Mucosa of descending colon (tissue), 3 donors: Measurements from ENCODE around the gene FOXL3. TPM values are rescaled to one million over a fixed set of nuclear protein-coding genes. Genes with fewer than 3 reads are reported as not detected.

Experiments
- ATAC-seq: fragments of 200-7000 bp; cut with Tn5 transposase; one replicate; pipeline ENCODE4 v1.9.1; 2020; ENCODE audit warnings: mild to moderate bottlenecking, moderate library complexity
- DNase-seq, 3 donors: peaks; one replicate each; pipeline ENCODE4 v3.0.0-alpha.2; 2020
- H3K36me3 ChIP-seq: fragments of 200-600 bp; one replicate; pipeline ENCODE4 v1.8.0; 2021; ENCODE audit warnings: low read depth, mild to moderate bottlenecking
- H3K4me1 ChIP-seq: fragments of 200-600 bp; one replicate; pipeline ENCODE4 v1.8.0; 2021; ENCODE audit warnings: low read depth, mild to moderate bottlenecking
- H3K4me3 ChIP-seq: fragments of 200-600 bp; one replicate; pipeline ENCODE4 v1.8.0; 2021; ENCODE audit warnings: mild to moderate bottlenecking
- H3K9me3 ChIP-seq: fragments of 200-600 bp; one replicate; pipeline ENCODE4 v1.8.0; 2021; ENCODE audit warnings: mild to moderate bottlenecking
- intact Hi-C, 2 donors: fragments of 100-400 bp; cut with DNase I in 1 of 2; cut with micrococcal nuclease in 1 of 2; formaldehyde crosslinking; loops; one replicate each; pipeline versions ENCODE4 v1.11.0 to v1.11.1; 2022; cut with DNase I, micrococcal nuclease
- total RNA-seq, 3 donors: library from RNA; stranded (reverse); fragmentation: NEBNext Ultra II Directional in 2 of 3; extraction: Animal tissue kit (Norgen Biotek cat#: 25700) in 2 of 3; gene quantifications; one replicate each; pipeline versions ENCODE4 v1.2.1 to v1.2.4, GENCODE V29; 2021 to 2023
- TF ChIP-seq, protein P1 (sequence below): fragments of 200-600 bp; IDR thresholded peaks from one replicate; pipeline ENCODE4 v1.8.0; 2022; ENCODE audit warnings: antibody characterized with exemption, mild to moderate bottlenecking
- donor health status: DM: no; HTN: no; CAD: no; lungs with moderate emphysema.
- donor health status: DM: no; HTN: no; CAD: no.
- donor health status: DM: no; HTN: yes; CAD: no.

FOXL3 gene
- total RNA-seq, 3 donors from 2014 or later, result 0.43 TPM; not detected in 2

DNA sequence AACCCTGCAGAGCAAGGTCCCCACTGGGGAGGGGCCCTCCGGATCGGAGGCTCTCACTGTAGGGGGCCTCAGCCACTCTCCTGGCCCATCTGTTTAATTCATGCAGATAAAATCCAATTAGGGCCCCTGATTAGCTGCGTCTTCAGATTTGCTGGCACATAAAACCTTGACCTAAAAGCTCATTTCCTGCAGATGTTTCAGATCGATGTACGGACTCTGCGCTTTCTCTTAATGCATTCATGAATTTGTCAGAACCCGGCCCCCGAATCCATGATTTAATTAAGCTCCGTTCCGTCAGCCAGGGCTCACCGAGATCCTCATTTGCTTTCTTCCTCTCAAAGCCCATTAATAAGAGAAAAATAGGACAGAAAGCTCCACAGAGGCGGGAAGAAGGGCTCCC, 40.0 kb upstream of the FOXL3 start:
- TF ChIP-seq, protein P1, sequence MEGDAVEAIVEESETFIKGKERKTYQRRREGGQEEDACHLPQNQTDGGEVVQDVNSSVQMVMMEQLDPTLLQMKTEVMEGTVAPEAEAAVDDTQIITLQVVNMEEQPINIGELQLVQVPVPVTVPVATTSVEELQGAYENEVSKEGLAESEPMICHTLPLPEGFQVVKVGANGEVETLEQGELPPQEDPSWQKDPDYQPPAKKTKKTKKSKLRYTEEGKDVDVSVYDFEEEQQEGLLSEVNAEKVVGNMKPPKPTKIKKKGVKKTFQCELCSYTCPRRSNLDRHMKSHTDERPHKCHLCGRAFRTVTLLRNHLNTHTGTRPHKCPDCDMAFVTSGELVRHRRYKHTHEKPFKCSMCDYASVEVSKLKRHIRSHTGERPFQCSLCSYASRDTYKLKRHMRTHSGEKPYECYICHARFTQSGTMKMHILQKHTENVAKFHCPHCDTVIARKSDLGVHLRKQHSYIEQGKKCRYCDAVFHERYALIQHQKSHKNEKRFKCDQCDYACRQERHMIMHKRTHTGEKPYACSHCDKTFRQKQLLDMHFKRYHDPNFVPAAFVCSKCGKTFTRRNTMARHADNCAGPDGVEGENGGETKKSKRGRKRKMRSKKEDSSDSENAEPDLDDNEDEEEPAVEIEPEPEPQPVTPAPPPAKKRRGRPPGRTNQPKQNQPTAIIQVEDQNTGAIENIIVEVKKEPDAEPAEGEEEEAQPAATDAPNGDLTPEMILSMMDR, result no peak
- DNase-seq (no peak), ATAC-seq (no peak)
- intact Hi-C loops, result no loop called here
- no peaks in the 10 kb centered on the region for H3K36me3 ChIP-seq
- no peaks in the 10 kb centered on the region for H3K4me1 ChIP-seq
- H3K4me3 ChIP-seq, result no peak overlapping the region
- no peaks in the 10 kb centered on the region for H3K9me3 ChIP-seq

DNA sequence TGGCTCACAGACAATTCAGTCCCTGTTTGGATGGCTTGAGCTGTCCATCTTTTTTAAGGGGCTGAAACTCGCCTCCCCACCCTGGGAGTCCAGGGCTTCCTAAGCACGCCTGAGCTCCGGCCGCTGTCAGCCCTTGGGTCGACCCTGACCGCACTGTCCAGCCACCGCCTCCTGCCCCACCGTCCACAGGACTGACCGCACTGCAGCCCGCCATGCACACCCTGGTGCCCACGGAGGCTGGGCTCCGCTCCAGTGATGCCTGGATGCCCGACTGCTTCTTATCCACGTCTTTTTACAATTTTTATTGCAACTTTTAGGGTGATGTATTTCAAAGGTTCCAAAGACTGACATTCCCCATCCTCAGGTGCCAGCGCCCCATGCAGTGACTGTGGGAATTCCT, 39.4 kb upstream of the FOXL3 start:
- H3K36me3 ChIP-seq, result no peaks in the 10 kb centered on the region
- ATAC-seq (no peak), DNase-seq (peak in 1 of 3 donors; percentile 27)
- TF ChIP-seq, protein P1, result no peak
- no peak overlapping the region for H3K4me3 ChIP-seq
- no peaks in the 10 kb centered on the region for H3K9me3 ChIP-seq
- no peaks in the 10 kb centered on the region for H3K4me1 ChIP-seq
- intact Hi-C loops, result no loop called here

DNA sequence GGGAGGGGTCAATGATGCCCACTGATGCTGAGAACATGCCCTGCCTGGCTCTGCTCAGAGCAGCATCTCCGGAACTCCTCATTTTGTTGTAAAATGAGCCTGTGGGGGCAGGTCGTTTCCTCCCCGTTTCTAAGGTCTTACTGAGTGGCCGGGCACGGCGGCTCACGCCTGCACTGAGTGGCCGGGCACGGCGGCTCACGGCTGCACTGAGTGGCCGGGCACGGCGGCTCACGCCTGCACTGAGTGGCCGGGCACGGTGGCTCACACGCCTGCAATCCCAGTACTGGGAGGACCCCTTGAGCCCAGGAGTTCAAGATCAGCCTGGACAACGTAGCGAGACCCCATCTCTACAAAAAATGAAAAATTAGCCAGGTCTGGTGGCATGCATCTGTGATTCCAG, 39.0 kb upstream of the FOXL3 start:
- peak in 1 of 3 donors; percentile 17 for DNase-seq
- Histone ChIP-seq H3K4me3 (no peak overlapping the region), H3K4me1 (no peaks in the 10 kb centered on the region), H3K9me3 (no peaks in the 10 kb centered on the region), H3K36me3 (no peaks in the 10 kb centered on the region)
- intact Hi-C loops, result no loop called here
- no peak for ATAC-seq
- TF ChIP-seq, protein P1, result no peak

DNA sequence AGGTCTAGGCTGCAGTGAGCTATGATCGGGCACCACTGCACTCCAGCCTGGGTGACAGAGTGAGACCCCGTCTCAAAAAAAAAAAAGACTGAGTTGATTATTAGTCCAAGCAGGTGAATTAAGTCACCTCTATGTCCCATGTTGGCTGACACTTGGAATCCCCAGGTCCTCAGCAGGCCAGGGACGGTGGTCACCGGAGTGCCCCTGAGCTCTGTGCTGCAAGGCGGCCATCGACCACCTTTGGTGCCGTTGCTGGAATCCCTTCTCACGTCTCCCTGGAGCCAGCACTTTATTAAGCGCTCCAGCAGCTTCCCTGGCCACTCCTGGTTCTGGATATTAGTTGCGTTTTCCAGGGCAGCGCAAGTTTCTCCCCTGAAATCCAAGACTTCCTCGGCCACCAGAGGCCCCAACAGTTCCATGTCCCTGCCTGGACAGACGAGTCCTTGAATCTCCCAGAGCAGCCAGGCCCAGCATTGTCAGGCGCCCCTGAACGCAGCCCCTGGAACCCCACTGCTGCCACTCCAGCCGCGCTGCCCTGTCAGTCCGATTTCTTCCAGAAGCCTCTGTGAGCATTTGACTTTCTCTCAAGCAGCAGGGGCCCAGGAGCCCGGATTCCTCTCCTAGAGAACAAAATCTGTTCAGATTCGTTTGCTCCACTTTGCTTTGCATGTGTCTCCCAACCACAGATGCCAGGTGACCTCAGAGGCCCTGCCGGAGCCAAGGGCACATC, 38.4 kb upstream of the FOXL3 start:
- no peak overlapping the region for H3K4me3 ChIP-seq
- ATAC-seq, result no peak
- TF ChIP-seq, protein P1, result no peak
- no peaks in the 10 kb centered on the region for H3K4me1 ChIP-seq
- no peaks in the 10 kb centered on the region for H3K9me3 ChIP-seq
- intact Hi-C loops, result no loop called here
- peak in 1 of 3 donors; percentile 28 for DNase-seq
- no peaks in the 10 kb centered on the region for H3K36me3 ChIP-seq

DNA sequence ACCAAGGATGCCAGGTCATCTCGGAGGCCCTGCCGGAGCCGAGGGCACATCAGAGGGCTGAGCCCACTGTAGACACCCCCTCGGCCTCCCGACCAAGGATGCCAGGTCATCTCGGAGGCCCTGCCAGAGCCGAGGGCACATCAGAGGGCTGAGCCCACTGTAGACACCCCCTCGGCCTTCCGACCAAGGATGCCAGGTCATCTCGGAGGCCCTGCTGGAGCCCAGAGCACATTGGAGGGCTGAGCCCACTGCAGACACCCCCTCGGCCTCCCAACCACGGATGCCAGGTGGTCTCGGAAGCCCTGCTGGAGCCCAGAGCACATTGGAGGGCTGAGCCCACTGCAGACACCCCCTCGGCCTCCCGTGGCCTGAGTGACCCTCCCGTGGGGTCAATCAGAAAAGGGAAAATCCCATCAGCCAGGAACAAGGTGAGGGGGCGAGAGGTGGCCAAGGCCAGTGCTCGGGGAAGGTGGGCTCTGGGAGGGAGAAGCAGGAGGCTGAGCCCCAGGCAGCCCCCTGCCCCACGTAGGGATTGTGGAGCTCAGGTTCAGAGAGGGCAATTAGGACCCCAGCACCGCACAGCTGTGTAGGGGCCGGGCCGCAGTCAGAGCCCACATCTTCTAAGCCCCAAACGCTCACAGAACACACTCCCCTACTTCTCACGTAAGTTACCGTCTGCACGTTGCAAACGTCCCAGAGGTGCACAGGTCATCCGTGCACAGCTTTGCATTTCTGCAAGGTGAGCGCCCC, 37.6 kb upstream of the FOXL3 start:
- DNase-seq (peak in 1 of 3 donors; percentile 29), ATAC-seq (no peak)
- Histone ChIP-seq H3K4me3 (no peak overlapping the region), H3K4me1 (no peaks in the 10 kb centered on the region), H3K36me3 (no peaks in the 10 kb centered on the region), H3K9me3 (no peaks in the 10 kb centered on the region)
- TF ChIP-seq, protein P1, result no peak
- intact Hi-C loops, result no loop called here
